WERI-Rb-1 (cell line): ENCODE data around the gene TF.

ENCODE experiments used
- DNase-seq: peaks from one replicate; pipeline ENCODE4 v3.0.0-alpha.2; 2020
- H3K27ac ChIP-seq: fragments of 250-450 bp; sonication (Bioruptor Pico); 2 replicates; pipeline ENCODE4 v1.5.1; 2020; ENCODE audit warnings: mild to moderate bottlenecking, moderate library complexity
- H3K27me3 ChIP-seq: fragments of 250-450 bp; sonication (Bioruptor Pico); 2 replicates; pipeline ENCODE4 v1.5.1; 2021; ENCODE audit warnings: mild to moderate bottlenecking, low read depth, moderate library complexity; ENCODE audit not compliant: insufficient read depth, severe bottlenecking
- H3K36me3 ChIP-seq: fragments of 250-450 bp; sonication (Bioruptor Pico); 2 replicates; pipeline ENCODE4 v1.5.1; 2020; ENCODE audit warnings: mild to moderate bottlenecking, moderate library complexity
- H3K4me3 ChIP-seq: 2 replicates; pipeline ENCODE4 v1.5.1; 2011; ENCODE audit warnings: low read depth, mild to moderate bottlenecking, control low read depth, low read length
- H3K9me3 ChIP-seq: fragments of 250-450 bp; sonication (Bioruptor Pico); 2 replicates; pipeline ENCODE4 v1.5.1; 2021; ENCODE audit warnings: mild to moderate bottlenecking, moderate library complexity; ENCODE audit not compliant: severe bottlenecking
- CTCF ChIP-seq: IDR thresholded peaks from 2 replicates; pipeline ENCODE4 v1.5.1; 2011; ENCODE audit warnings: low read depth, mild to moderate bottlenecking, control low read depth, inconsistent platforms, low read length

The TF gene

GRCh38 chr3:133745981-133746711, at the start of gene TF:
Gene TF, plus strand, starts transcription at chr3:133746393. Its CDS starts 48 bp downstream, at chr3:133746441.
- no peak within 1 kb of the TSS for H3K4me3 ChIP-seq
- TF ChIP-seq CTCF = no peak
- DNase-seq = no peak
- H3K27me3 ChIP-seq = peaks cover 16% of the 10 kb centered on the region
- no peaks in the 10 kb centered on the region for H3K9me3 ChIP-seq
- no peaks in the 10 kb centered on the region for H3K36me3 ChIP-seq
- H3K27ac ChIP-seq = no peak within 1 kb of the TSS

GRCh38 chr3:133697960-133698359, 48.2 kb upstream of the TF start:
- no peak for TF ChIP-seq CTCF
- Histone ChIP-seq H3K27me3 (no peaks in the 10 kb centered on the region), H3K36me3 (no peaks in the 10 kb centered on the region), H3K4me3 (no peak overlapping the region), H3K27ac (no peak overlapping the region), H3K9me3 (no peaks in the 10 kb centered on the region)
- DNase-seq = no peak

GRCh38 chr3:133699467-133699866, 46.7 kb upstream of the TF start:
- no peak overlapping the region for H3K4me3 ChIP-seq
- no peak for TF ChIP-seq CTCF

GRCh38 chr3:133699903-133700302, 46.3 kb upstream of the TF start:
- Histone ChIP-seq H3K9me3 (no peaks in the 10 kb centered on the region), H3K36me3 (no peaks in the 10 kb centered on the region), H3K27ac (no peak overlapping the region), H3K4me3 (no peak overlapping the region), H3K27me3 (no peaks in the 10 kb centered on the region)
- TF ChIP-seq CTCF = no peak
- no peak for DNase-seq

More at GRCh38 chr3:133699467-133699866, 46.7 kb upstream of the TF start:
- no peak for DNase-seq
- Histone ChIP-seq H3K27me3 (no peaks in the 10 kb centered on the region), H3K9me3 (no peaks in the 10 kb centered on the region), H3K36me3 (no peaks in the 10 kb centered on the region), H3K27ac (no peak overlapping the region)

- Histone ChIP-seq H3K27ac (no peak overlapping the region), H3K4me3 (no peak overlapping the region), H3K27me3 (no peaks in the 10 kb centered on the region), H3K9me3 (no peaks in the 10 kb centered on the region), H3K36me3 (no peaks in the 10 kb centered on the region)
- no peak for TF ChIP-seq CTCF
- DNase-seq = no peak
Measured at GRCh38 chr3:133700351-133700750, 45.8 kb upstream of the TF start.
